Measurements from ENCODE around the gene TGFBI.

GRCh38 chr5:136040746-136041415, 12.1 kb downstream of the TGFBI start:
- no peak for TF ChIP-seq EZH2phosphoT487 (IDR thresholded peaks at IDR 0.05; ENCODE audit: low read depth)
- no peak for TF ChIP-seq CTCF (IDR thresholded peaks at IDR 0.05; ENCODE audit: low read depth, low read length)
